SK-N-SH (cell line): ENCODE data around the gene ZNF575. TPM values are rescaled to one million over a fixed set of nuclear protein-coding genes. Genes with fewer than 3 reads are reported as not detected.

Experiments
- CTCF ChIA-PET: fragments of 300-600, 350-600 bp; formaldehyde crosslinking; extraction: SDS; loops from one replicate; lab custom pipeline; 2021; lab: Yijun Ruan, JAX
- POLR2A ChIA-PET: fragments of 350-600 bp; sonication (Branson Sonifier 250); formaldehyde crosslinking; extraction: SDS; loops from one replicate; lab custom pipeline; 2020; ENCODE audit warnings: antibody characterized with exemption, inconsistent platforms; lab: Yijun Ruan, JAX
- DNase-seq: peaks from one replicate; pipeline ENCODE4 v3.0.0; 2012
- H2AFZ ChIP-seq: fragments of 200-600 bp; sonication (generic); 2 replicates; pipeline ENCODE4 v1.8.1; 2016; ENCODE audit warnings: antibody characterized with exemption, mild to moderate bottlenecking, low read depth
- H3F3A ChIP-seq: fragments of 200-600 bp; sonication (generic); replicated peaks from 2 replicates; pipeline ENCODE3; 2016; ENCODE audit warnings: antibody characterized with exemption, mild to moderate bottlenecking; ENCODE audit not compliant: insufficient read depth
- H3K27ac ChIP-seq, 2 experiments: fragments of 200-500 bp in 1 of 2; fragments of 200-600 bp in 1 of 2; sonication (Bioruptor generic) in 1 of 2; sonication (generic), shearing (Covaris generic) in 1 of 2; 2 replicates each; pipeline versions ENCODE4 v1.5.1 to v1.6.1; 2014 to 2016; ENCODE audit warnings: low read depth in 2 of 2, inconsistent platforms in 1 of 2, low read length in 1 of 2, mild to moderate bottlenecking in 1 of 2, mixed read lengths in 1 of 2
- H3K27me3 ChIP-seq: fragments of 200-600 bp; sonication (generic), shearing (Covaris generic); 2 replicates; pipeline ENCODE4 v1.6.1; 2016; ENCODE audit warnings: mixed run types; ENCODE audit not compliant: insufficient read depth
- H3K36me3 ChIP-seq, 2 experiments: fragments of 200-500 bp in 1 of 2; fragments of 200-600 bp in 1 of 2; sonication (Bioruptor generic) in 1 of 2; sonication (generic) in 1 of 2; replicated peaks in 1 of 2; 2 replicates each; pipeline versions ENCODE3 to v1.5.1; 2014 to 2016; ENCODE audit warnings: low read length in 1 of 2, mild to moderate bottlenecking in 1 of 2; ENCODE audit not compliant: insufficient read depth in 2 of 2, control insufficient read depth in 1 of 2
- H3K4me1 ChIP-seq, 2 experiments: fragments of 200-500 bp in 1 of 2; fragments of 200-600 bp in 1 of 2; sonication (Bioruptor generic) in 1 of 2; sonication (generic), shearing (Covaris generic) in 1 of 2; 2 replicates each; pipeline versions ENCODE4 v1.5.1 to v1.6.1; 2014 to 2016; ENCODE audit warnings: low read depth in 1 of 2, low read length in 1 of 2, mixed run types in 1 of 2; ENCODE audit not compliant: insufficient read depth in 2 of 2, control insufficient read depth in 1 of 2
- H3K4me2 ChIP-seq: fragments of 200-600 bp; sonication (generic), shearing (Covaris generic); 2 replicates; pipeline ENCODE4 v1.6.1; 2017; ENCODE audit warnings: mixed run types
- H3K4me3 ChIP-seq, 2 experiments: fragments of 200-500 bp in 1 of 2; fragments of 200-600 bp in 1 of 2; sonication (Bioruptor generic) in 1 of 2; sonication (generic), shearing (Covaris generic) in 1 of 2; 2 replicates each; pipeline versions ENCODE4 v1.5.1 to v1.8.1; 2014 to 2016; ENCODE audit warnings: low read depth in 2 of 2, inconsistent platforms in 1 of 2, low read length in 1 of 2, mild to moderate bottlenecking in 1 of 2, mixed read lengths in 1 of 2, moderate library complexity in 1 of 2
- H3K79me2 ChIP-seq: fragments of 200-600 bp; sonication (generic); 2 replicates; pipeline ENCODE4 v1.8.1; 2017; ENCODE audit warnings: mild to moderate bottlenecking; ENCODE audit not compliant: insufficient read depth
- H3K9ac ChIP-seq: fragments of 200-600 bp; sonication (generic); 2 replicates; pipeline ENCODE4 v1.6.1; 2017; ENCODE audit warnings: mixed run types
- H3K9me2 ChIP-seq: fragments of 200-600 bp; sonication (generic); 2 replicates; pipeline ENCODE4 v1.6.1; 2017; ENCODE audit warnings: mixed run types
- H3K9me3 ChIP-seq: fragments of 200-600 bp; sonication (generic); 2 replicates; pipeline ENCODE4 v1.6.1; 2017; ENCODE audit warnings: mixed run types, mild to moderate bottlenecking, moderate library complexity
- H4K20me1 ChIP-seq: fragments of 200-600 bp; sonication (generic); 2 replicates; pipeline ENCODE4 v1.6.1; 2017; ENCODE audit warnings: mild to moderate bottlenecking, mixed run types; ENCODE audit not compliant: insufficient read depth
- ELF1 ChIP-seq: IDR thresholded peaks from 2 replicates; pipeline ENCODE4 v1.4.0; 2012
- FOXJ3 ChIP-seq: sonication (generic); formaldehyde crosslinking; IDR thresholded peaks from 2 replicates; pipeline ENCODE4 v1.5.1; 2020; ENCODE audit warnings: mild to moderate bottlenecking, missing genetic modification reagents
- GABPA ChIP-seq: IDR thresholded peaks from 2 replicates; pipeline ENCODE4 v1.4.0; 2012; ENCODE audit warnings: low read depth, mild to moderate bottlenecking
- GATA2 ChIP-seq: sonication (generic); formaldehyde crosslinking; IDR thresholded peaks from 2 replicates; pipeline ENCODE4 v1.5.0; 2020; ENCODE audit warnings: mild to moderate bottlenecking, missing genetic modification reagents
- JUND ChIP-seq: IDR thresholded peaks from 2 replicates; pipeline ENCODE4 v1.4.0; 2012
- MXI1 ChIP-seq: IDR thresholded peaks from 2 replicates; pipeline ENCODE4 v1.6.1; 2012; ENCODE audit warnings: mild to moderate bottlenecking, low read depth, low read length, improper control_type of control experiment
- NRF1 ChIP-seq: IDR thresholded peaks from 2 replicates; pipeline ENCODE4 v1.6.1; 2012; ENCODE audit warnings: low read depth, mild to moderate bottlenecking, low read length
- PBX3 ChIP-seq: IDR thresholded peaks from 2 replicates; pipeline ENCODE4; 2012
- RAD21 ChIP-seq: IDR thresholded peaks from 2 replicates; pipeline ENCODE4 v1.6.1; 2012; ENCODE audit warnings: mild to moderate bottlenecking, low read length
- RCOR1 ChIP-seq: fragments of 150-350 bp; IDR thresholded peaks from 2 replicates; pipeline ENCODE4 v1.6.1; 2017; ENCODE audit warnings: antibody characterized with exemption, low read length
- RXRA ChIP-seq: IDR thresholded peaks from 2 replicates; pipeline ENCODE4 v1.4.0; 2012; ENCODE audit warnings: low read depth, mild to moderate bottlenecking, borderline replicate concordance
- SMC3 ChIP-seq: IDR thresholded peaks from 2 replicates; pipeline ENCODE4 v1.6.1; 2012; ENCODE audit warnings: low read depth, low read length, improper control_type of control experiment
- TAF1 ChIP-seq: IDR thresholded peaks from 2 replicates; pipeline ENCODE4 v1.6.1; 2012; ENCODE audit warnings: low read depth, mild to moderate bottlenecking, low read length, moderate library complexity, borderline replicate concordance
- TCF12 ChIP-seq: IDR thresholded peaks from 2 replicates; pipeline ENCODE4 v1.4.0; 2012
- WGBS: methylation state at CpG from one replicate; pipeline ENCODE4 v1.1.6; 2017; ENCODE audit warnings: low lambda C conversion rate; 5-methylcytosine and 5-hydroxymethylcytosine counted together
- polyA plus RNA-seq, 3 experiments: library from polyadenylated mRNA; depleted of rRNA; stranded (reverse); fragments of >200 nt; gene quantifications; 2 replicates each; pipeline ENCODE4 v1.2.3, GENCODE V29; 2012
- TF ChIP-seq, protein P1 (sequence below): IDR thresholded peaks from 2 replicates; pipeline ENCODE4 v1.4.0; 2012; ENCODE audit warnings: low read depth, borderline replicate concordance
- TF ChIP-seq, protein P2 (sequence below): IDR thresholded peaks from 2 replicates; pipeline ENCODE4 v1.4.0; 2012; ENCODE audit warnings: low read depth

Gene ZNF575
- polyA plus RNA-seq, 1 of the 3 experiments (the other 2 are of a cell fraction), result 1.0 TPM

DNA sequence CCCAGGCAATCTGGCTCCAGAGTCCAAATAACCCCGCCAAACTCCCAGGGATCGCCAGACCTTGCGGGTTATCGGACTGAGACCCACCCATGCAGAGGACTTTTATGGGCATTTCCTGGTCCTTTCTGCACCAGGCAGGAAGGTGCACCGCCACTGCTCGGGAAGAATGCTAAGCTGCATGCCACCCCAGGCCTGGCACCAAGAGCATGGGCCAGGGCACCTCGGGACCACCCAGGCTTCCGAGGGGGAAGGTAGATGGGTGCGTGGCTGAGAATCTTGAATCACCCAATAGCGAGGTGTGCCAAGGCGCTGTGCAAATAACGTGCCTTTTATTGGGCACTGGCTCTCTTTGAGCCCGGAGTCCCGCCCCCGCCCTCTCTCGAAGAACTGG, 422 bp upstream of the ZNF575 start:
- Histone ChIP-seq H3K4me2 (peak overlapping the region; percentile 78), H2AFZ (peak overlapping the region; percentile 74), H3K4me1 (peaks cover 0 to 13% of the 10 kb centered on the region in 2 experiments; a peak in 1 of 4 replicates), H3K9me3 (no peaks in the 10 kb centered on the region), H3F3A (peaks cover 23% of the 10 kb centered on the region), H3K79me2 (no peaks in the 10 kb centered on the region), H3K4me3 (peak overlapping the region; percentile 59 to 63), H3K27me3 (no peaks in the 10 kb centered on the region), H4K20me1 (no peaks in the 10 kb centered on the region), H3K27ac (peak overlapping the region; percentile 78 to 95), H3K9me2 (no peaks in the 10 kb centered on the region), H3K9ac (peak overlapping the region; percentile 44; the same call in 1 of the 2 replicates), H3K36me3 (no peaks in the 10 kb centered on the region)
- ChIA-PET POLR2A (interaction anchor here (0.6 to 1.2 kb wide), 3 partner anchors 48 to 427 kb away, joined by 3 to 6 read pairs (median 4); no protein-coding TSS in a partner anchor), CTCF (interaction anchor here (0.7 to 24.7 kb wide), 7 partner anchors 13 to 136 kb away, joined by 3 to 632 read pairs (median 6); no protein-coding TSS in a partner anchor)
- peak; percentile 59 for DNase-seq
- TF ChIP-seq FOXJ3 (no peak), ELF1 (no peak), TCF12 (no peak), TAF1 (no peak), SMC3 (no peak)
- TF ChIP-seq, protein P1, sequence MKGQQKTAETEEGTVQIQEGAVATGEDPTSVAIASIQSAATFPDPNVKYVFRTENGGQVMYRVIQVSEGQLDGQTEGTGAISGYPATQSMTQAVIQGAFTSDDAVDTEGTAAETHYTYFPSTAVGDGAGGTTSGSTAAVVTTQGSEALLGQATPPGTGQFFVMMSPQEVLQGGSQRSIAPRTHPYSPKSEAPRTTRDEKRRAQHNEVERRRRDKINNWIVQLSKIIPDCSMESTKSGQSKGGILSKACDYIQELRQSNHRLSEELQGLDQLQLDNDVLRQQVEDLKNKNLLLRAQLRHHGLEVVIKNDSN, result no peak
- 12% methylated on average over 16 of the region's 16 CpGs for WGBS

- Histone ChIP-seq H3K27ac (peak overlapping the region; percentile 78 to 95), H3K79me2 (no peaks in the 10 kb centered on the region)
- TF ChIP-seq RAD21 (no peak), JUND (no peak), GATA2 (CRISPR knock-in tag) (no peak), GABPA (no peak), RCOR1 (peak; percentile 21; the same call in 1 of the 2 replicates), PBX3 (peak; percentile 53), FOXJ3 (no peak), RXRA (no peak), NRF1 (peak; percentile 55), MXI1 (0 out of 2 replicates have a peak, but pooled peaks have one; percentile 1), TCF12 (no peak), TAF1 (0 out of 2 replicates have a peak, but pooled peaks have one; percentile 12)
- TF ChIP-seq, protein P2, sequence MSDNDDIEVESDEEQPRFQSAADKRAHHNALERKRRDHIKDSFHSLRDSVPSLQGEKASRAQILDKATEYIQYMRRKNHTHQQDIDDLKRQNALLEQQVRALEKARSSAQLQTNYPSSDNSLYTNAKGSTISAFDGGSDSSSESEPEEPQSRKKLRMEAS, result no peak
- TF ChIP-seq, all 33 proteins: peak for 5
- WGBS, result 0% methylated on average over 20 of the region's 41 CpGs
- peaks cover 5 to 11% of the 10 kb centered on the region in 2 experiments for H3K36me3 ChIP-seq
- H3K4me3 ChIP-seq, result peak overlapping the region; percentile 59 to 63
- peaks cover 23% of the 10 kb centered on the region for H3F3A ChIP-seq
- H3K27me3 ChIP-seq, result no peaks in the 10 kb centered on the region
- POLR2A ChIA-PET, result interaction anchor here (1.1 to 1.2 kb wide), 3 partner anchors 47 to 134 kb away, joined by 3 to 6 read pairs (median 3); no protein-coding TSS in a partner anchor
- peak overlapping the region; percentile 56; the same call in 1 of the 2 replicates for H3K9ac ChIP-seq
- no peaks in the 10 kb centered on the region for H3K9me3 ChIP-seq
- DNase-seq, result peak; percentile 97
- peak overlapping the region; percentile 74 for H2AFZ ChIP-seq
- H4K20me1 ChIP-seq, result no peaks in the 10 kb centered on the region
- H3K4me1 ChIP-seq, result peaks cover 0 to 10% of the 10 kb centered on the region in 2 experiments; a peak in 1 of 4 replicates
- peak overlapping the region; percentile 78 for H3K4me2 ChIP-seq
- CTCF ChIA-PET, result interaction anchor here (1.7 to 24.7 kb wide), 4 partner anchors 15 to 94 kb away, joined by 6 to 632 read pairs (median 32); no protein-coding TSS in a partner anchor
- H3K9me2 ChIP-seq, result no peaks in the 10 kb centered on the region
Observed at GRCh38 chr19:43533546-43534304, 737 bp downstream of the ZNF575 start.
